HCT116 (cell line): ENCODE measurements around the gene C9orf152. TPM values are rescaled to one million over a fixed set of nuclear protein-coding genes. Genes with fewer than 3 reads are reported as not detected.
A peak's percentile ranks its signal among the peaks of the same experiment; 100 is the strongest.

Experiments
- ATAC-seq: fragments of 200-7000 bp; cut with Tn5 transposase; 2 replicates; pipeline ENCODE4 v1.9.1; 2020; ENCODE audit warnings: mild to moderate bottlenecking, moderate library complexity
- BruUV-seq: library from RNA; stranded (reverse); fragments of 400-500 nt; replicated peaks from 2 replicates; lab custom pipeline; 2021; lab: Mats Ljungman, UMichigan
- CTCF ChIA-PET: fragments of 300-600 bp; sonication (Branson Sonifier 250); formaldehyde crosslinking; loops from one replicate; lab custom pipeline; 2021; ENCODE audit warnings: antibody characterized with exemption; lab: Charles Lee
- POLR2A ChIA-PET: fragments of 300-600, 350-600 bp; sonication (Branson Sonifier 250); formaldehyde crosslinking; loops from one replicate; lab custom pipeline; 2021; ENCODE audit warnings: antibody characterized with exemption; lab: Charles Lee
- RAD21 ChIA-PET, 2 experiments: fragments of 300-600 bp; sonication (Branson Sonifier 250); formaldehyde crosslinking; loops; one replicate each; lab custom pipeline; 2023; ENCODE audit warnings: low total read pairs in 2 of 2; ENCODE audit not compliant: uncharacterized antibody in 2 of 2, unreplicated experiment in 2 of 2, low non-redundant PET in 1 of 2; lab: Charles Lee
- DNase-seq: peaks from one replicate; pipeline ENCODE4 v3.0.0-alpha.2; 2010; ENCODE audit warnings: low read depth, low spot score
- H2AFZ ChIP-seq: fragments of 200-600 bp; shearing (Covaris generic), sonication (generic); 2 replicates; pipeline ENCODE4 v1.6.1; 2017; ENCODE audit warnings: low read depth, mixed run types, mixed read lengths, antibody characterized with exemption, low read length; ENCODE audit not compliant: poor library complexity, severe bottlenecking
- H3K27ac ChIP-seq: 2 replicates; pipeline ENCODE4 v1.5.1; 2012; ENCODE audit warnings: low read depth, low read length
- H3K27me3 ChIP-seq: fragments of 200-600 bp; sonication (generic); 2 replicates; pipeline ENCODE4 v1.6.1; 2016; ENCODE audit warnings: mixed run types, low read length, mixed read lengths; ENCODE audit not compliant: insufficient read depth
- H3K36me3 ChIP-seq, 2 experiments: fragments of 200-500 bp in 1 of 2; fragments of 200-600 bp in 1 of 2; sonication (Bioruptor generic) in 1 of 2; sonication (generic) in 1 of 2; 2 replicates each; pipeline versions ENCODE4 v1.5.1 to v1.6.1; 2014 to 2016; ENCODE audit warnings: low read length in 2 of 2, inconsistent platforms in 1 of 2, mixed read lengths in 1 of 2, mixed run types in 1 of 2; ENCODE audit not compliant: insufficient read depth in 2 of 2, control insufficient read depth in 1 of 2
- H3K4me1 ChIP-seq, 2 experiments: fragments of 200-600 bp in 1 of 2; sonication (generic) in 1 of 2; 2 replicates each; pipeline versions ENCODE4 v1.5.1 to v1.6.1; 2012 to 2017; ENCODE audit warnings: low read length in 2 of 2, inconsistent platforms in 1 of 2, mild to moderate bottlenecking in 1 of 2, mixed read lengths in 1 of 2, mixed run types in 1 of 2, moderate library complexity in 1 of 2; ENCODE audit not compliant: insufficient read depth in 2 of 2, control insufficient read depth in 1 of 2
- H3K4me2 ChIP-seq: fragments of 200-600 bp; sonication (generic); 2 replicates; pipeline ENCODE4 v1.6.1; 2017; ENCODE audit warnings: mixed run types, low read length, mixed read lengths
- H3K4me3 ChIP-seq, 2 experiments: fragments of 200-600 bp in 1 of 2; sonication (generic) in 1 of 2; replicated peaks in 1 of 2; 2 replicates each; pipeline ENCODE4 v1.5.1; 2011 to 2016; ENCODE audit warnings: low read length in 2 of 2, control low read depth in 1 of 2, low read depth in 1 of 2, mild to moderate bottlenecking in 1 of 2, mixed read lengths in 1 of 2, mixed run types in 1 of 2
- H3K79me2 ChIP-seq: fragments of 200-600 bp; sonication (generic); 2 replicates; pipeline ENCODE4 v1.6.1; 2017; ENCODE audit warnings: mild to moderate bottlenecking, mixed run types, low read length, moderate library complexity, mixed read lengths; ENCODE audit not compliant: insufficient read depth
- H3K9ac ChIP-seq: fragments of 200-600 bp; sonication (generic); 2 replicates; pipeline ENCODE4 v1.6.1; 2016; ENCODE audit warnings: low read length, mixed read lengths
- H3K9me2 ChIP-seq: fragments of 200-600 bp; sonication (generic), shearing (Covaris generic); 2 replicates; pipeline ENCODE4 v1.6.1; 2017; ENCODE audit warnings: mixed run types, mild to moderate bottlenecking, moderate library complexity; ENCODE audit not compliant: insufficient read depth
- H3K9me3 ChIP-seq, 2 experiments: fragments of 200-500 bp in 1 of 2; fragments of 200-600 bp in 1 of 2; sonication (Bioruptor generic) in 1 of 2; sonication (generic) in 1 of 2; 2 replicates each; pipeline ENCODE4 v1.6.1; 2014 to 2017; ENCODE audit warnings: low read length in 2 of 2, mixed read lengths in 2 of 2, inconsistent platforms in 1 of 2, low read depth in 1 of 2, mild to moderate bottlenecking in 1 of 2, mixed run types in 1 of 2, moderate library complexity in 1 of 2; ENCODE audit not compliant: control insufficient read depth in 1 of 2, insufficient read depth in 1 of 2
- H4K20me1 ChIP-seq: fragments of 200-600 bp; sonication (generic), shearing (Covaris generic); 2 replicates; pipeline ENCODE4 v1.6.1; 2017; ENCODE audit warnings: mixed run types, mild to moderate bottlenecking, moderate library complexity; ENCODE audit not compliant: insufficient read depth
- CTCF ChIP-seq, 3 experiments: fragments of 200-600 bp in 1 of 3; sonication (generic) in 1 of 3; IDR thresholded peaks in 2 of 3; conservative IDR thresholded peaks in 1 of 3; 2 replicates each; pipeline ENCODE4 v1.5.1; 2012 to 2017; ENCODE audit warnings: low read depth in 2 of 3, low read length in 2 of 3, antibody characterized with exemption in 1 of 3, borderline replicate concordance in 1 of 3, control low read depth in 1 of 3, mild to moderate bottlenecking in 1 of 3, mixed read lengths in 1 of 3, mixed run types in 1 of 3, moderate library complexity in 1 of 3; ENCODE audit not compliant: insufficient read depth in 1 of 3
- JUND ChIP-seq: IDR thresholded peaks from 2 replicates; pipeline ENCODE4 v1.6.1; 2012
- POLR2A ChIP-seq: IDR thresholded peaks from 2 replicates; pipeline ENCODE4 v1.7.0; 2011; ENCODE audit warnings: borderline replicate concordance; ENCODE audit not compliant: insufficient read depth, insufficient read length; ENCODE audit errors: extremely low read depth
- SP1 ChIP-seq: IDR thresholded peaks from 2 replicates; pipeline ENCODE4 v1.6.1; 2012; ENCODE audit warnings: low read depth
- intact Hi-C: fragments of 100-400 bp; cut with micrococcal nuclease; formaldehyde crosslinking; loops from 2 replicates; pipeline ENCODE4 v1.10.0; 2022
- total RNA-seq: library from RNA; stranded (reverse); gene quantifications from one replicate; pipeline ENCODE4 v1.2.1, GENCODE V29; 2021; ENCODE audit not compliant: unreplicated experiment

Gene C9orf152
- total RNA-seq, 1 experiment from 2014 or later = not detected

GRCh38 chr9:110241858-110242321 is 33.9 kb upstream of the C9orf152 start:
- no peak overlapping the region for H3K4me2 ChIP-seq
- POLR2A ChIA-PET = interaction anchor here (1.4 kb wide), 1 partner anchor 15 kb away, joined by 4 read pairs; the partner anchor contains the start of gene TXN

More at GRCh38 chr9:110241858-110242321, 33.9 kb upstream of the C9orf152 start:
- H3K36me3 ChIP-seq = peaks cover 17 to 34% of the 10 kb centered on the region in 2 experiments
- H3K79me2 ChIP-seq = peaks cover 24% of the 10 kb centered on the region
- BruUV-seq = no TSS peak
- H3K9ac ChIP-seq = no peak overlapping the region
- H3K4me3 ChIP-seq = no peak overlapping the region
- no peak overlapping the region for H2AFZ ChIP-seq
- H3K4me1 ChIP-seq = no peaks in the 10 kb centered on the region
- H3K9me3 ChIP-seq = no peaks in the 10 kb centered on the region
- H3K27me3 ChIP-seq = no peaks in the 10 kb centered on the region
- DNase-seq (no peak), ATAC-seq (peak; percentile 35)
- ChIA-PET RAD21 (no interaction called here), CTCF (no interaction called here)
- intact Hi-C loops = no loop called here
- no peak overlapping the region for H3K27ac ChIP-seq
- TF ChIP-seq JUND = 0 out of 2 replicates have a peak, but pooled peaks have one; percentile 31
- TF ChIP-seq SP1 = no peak
- TF ChIP-seq POLR2A = no peak
- TF ChIP-seq CTCF (IDR thresholded peaks at IDR 0.05 in 2 of 3, conservative IDR thresholded peaks at IDR 0.05 in 1 of 3; ENCODE audit: borderline replicate concordance in 1 of 3, insufficient read depth in 1 of 3, low read depth in 2 of 3, low read length in 2 of 3) = no peak
- TF ChIP-seq, all 23 proteins: peak for 1
- Histone ChIP-seq H3K9me2 (no peaks in the 10 kb centered on the region), H4K20me1 (peaks cover 29% of the 10 kb centered on the region; the same call in 1 of the 2 replicates)
